ENCODE data around the gene USH1G. TPM values are rescaled to one million over a fixed set of nuclear protein-coding genes. Genes with fewer than 3 reads are reported as not detected.
"Not testable (repeated sequence)": the region's sequence is repeated elsewhere in the genome, so short reads cannot be mapped to it uniquely, and the experiment has no call there.

Gene USH1G
- polyA plus RNA-seq, 4 donors = 0.48 to 0.82 (median 0.60) TPM

GRCh38 chr17:74935585-74936469, 12.8 kb upstream of the USH1G start, which contains the start of gene OTOP3:
OTOP3 (plus strand) TSS chr17:74935898; CDS start chr17:74935922, 24 bp downstream.
- DNase-seq (ENCODE audit: low read depth in 4 of 4, low spot score in 3 of 4) = no peak

- no peak for DNase-seq (ENCODE audit: low read depth in 4 of 4, low spot score in 3 of 4)
These were observed 12.0 kb upstream of the USH1G start for GRCh38 chr17:74935048-74935447.

- DNase-seq (ENCODE audit: low read depth in 4 of 4, low spot score in 3 of 4) = no peak
These were observed 7.5 kb upstream of the USH1G start for GRCh38 chr17:74930535-74931036.

- DNase-seq (ENCODE audit: low read depth in 4 of 4, low spot score in 3 of 4) = no peak
These were observed 5.7 kb upstream of the USH1G start for GRCh38 chr17:74928786-74929185.

GRCh38 chr17:74925242-74925641, 2.2 kb upstream of the USH1G start:
- no peak for DNase-seq (ENCODE audit: low read depth in 4 of 4, low spot score in 3 of 4)

GRCh38 chr17:74924250-74924948, 1.3 kb upstream of the USH1G start, which contains the start of gene OTOP2:
OTOP2 (plus strand) TSS chr17:74924273; CDS start chr17:74924633, 360 bp downstream.
- DNase-seq (ENCODE audit: low read depth in 4 of 4, low spot score in 3 of 4) = no peak

GRCh38 chr17:74923538-74924249, 639 bp upstream of the USH1G start:
- no peak for DNase-seq (ENCODE audit: low read depth in 4 of 4, low spot score in 3 of 4)

GRCh38 chr17:74922172-74922571, 883 bp downstream of the USH1G start:
- no peak for DNase-seq (ENCODE audit: low read depth in 4 of 4, low spot score in 3 of 4)

- no peak for DNase-seq (ENCODE audit: low read depth in 4 of 4, low spot score in 3 of 4)
These were observed 1.3 kb downstream of the USH1G start for GRCh38 chr17:74921769-74922168.

- DNase-seq (ENCODE audit: low read depth in 4 of 4, low spot score in 3 of 4) = no peak
These were observed 1.9 kb downstream of the USH1G start for GRCh38 chr17:74921026-74921681.

GRCh38 chr17:74920642-74921025, 2.4 kb downstream of the USH1G start:
- no peak for DNase-seq (ENCODE audit: low read depth in 4 of 4, low spot score in 3 of 4)

- no peak for DNase-seq (ENCODE audit: low read depth in 4 of 4, low spot score in 3 of 4)
These were observed 2.8 kb downstream of the USH1G start for GRCh38 chr17:74920306-74920620.

- no peak for DNase-seq (ENCODE audit: low read depth in 4 of 4, low spot score in 3 of 4)
These were observed 3.4 kb downstream of the USH1G start for GRCh38 chr17:74919440-74920305.

- DNase-seq (ENCODE audit: low read depth in 4 of 4, low spot score in 3 of 4) = no peak
These were observed 4.1 kb downstream of the USH1G start for GRCh38 chr17:74918906-74919305.

- DNase-seq (ENCODE audit: low read depth in 4 of 4, low spot score in 3 of 4) = no peak
These were observed 5.6 kb downstream of the USH1G start for GRCh38 chr17:74917430-74917829.

- no peak for DNase-seq (ENCODE audit: low read depth in 4 of 4, low spot score in 3 of 4)
These were observed 6.2 kb downstream of the USH1G start for GRCh38 chr17:74916851-74917199.

GRCh38 chr17:74916136-74916850, 6.8 kb downstream of the USH1G start:
- DNase-seq (ENCODE audit: low read depth in 4 of 4, low spot score in 3 of 4) = no peak

GRCh38 chr17:74911423-74911822, 11.6 kb downstream of the USH1G start:
- not testable (repeated sequence) for DNase-seq (ENCODE audit: low read depth in 4 of 4, low spot score in 3 of 4)

- not testable (repeated sequence) for DNase-seq (ENCODE audit: low read depth in 4 of 4, low spot score in 3 of 4)
These were observed 14.0 kb downstream of the USH1G start for GRCh38 chr17:74909097-74909496.
